ENCODE results near the gene ANKMY2.

DNA sequence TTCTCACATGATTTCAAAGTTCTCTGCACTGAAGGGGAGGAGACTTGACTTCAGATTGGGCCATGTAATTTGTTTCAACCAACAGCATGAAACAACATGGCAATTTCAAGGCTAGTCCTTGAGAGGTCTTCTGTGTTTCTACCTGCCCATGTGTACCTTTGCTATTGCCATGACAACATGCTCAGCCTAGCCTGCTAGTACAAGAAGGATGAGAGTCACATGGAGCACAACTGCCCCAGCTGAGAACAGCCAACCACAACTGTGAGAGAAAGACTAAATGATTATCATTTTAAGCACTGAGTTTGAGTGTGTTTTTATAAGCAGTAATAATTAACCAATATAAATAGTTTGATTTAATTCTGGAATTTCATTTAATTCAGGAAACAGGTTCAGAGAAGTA is 41.9 kb downstream of the ANKMY2 start:
- TF ChIP-seq, protein P1, sequence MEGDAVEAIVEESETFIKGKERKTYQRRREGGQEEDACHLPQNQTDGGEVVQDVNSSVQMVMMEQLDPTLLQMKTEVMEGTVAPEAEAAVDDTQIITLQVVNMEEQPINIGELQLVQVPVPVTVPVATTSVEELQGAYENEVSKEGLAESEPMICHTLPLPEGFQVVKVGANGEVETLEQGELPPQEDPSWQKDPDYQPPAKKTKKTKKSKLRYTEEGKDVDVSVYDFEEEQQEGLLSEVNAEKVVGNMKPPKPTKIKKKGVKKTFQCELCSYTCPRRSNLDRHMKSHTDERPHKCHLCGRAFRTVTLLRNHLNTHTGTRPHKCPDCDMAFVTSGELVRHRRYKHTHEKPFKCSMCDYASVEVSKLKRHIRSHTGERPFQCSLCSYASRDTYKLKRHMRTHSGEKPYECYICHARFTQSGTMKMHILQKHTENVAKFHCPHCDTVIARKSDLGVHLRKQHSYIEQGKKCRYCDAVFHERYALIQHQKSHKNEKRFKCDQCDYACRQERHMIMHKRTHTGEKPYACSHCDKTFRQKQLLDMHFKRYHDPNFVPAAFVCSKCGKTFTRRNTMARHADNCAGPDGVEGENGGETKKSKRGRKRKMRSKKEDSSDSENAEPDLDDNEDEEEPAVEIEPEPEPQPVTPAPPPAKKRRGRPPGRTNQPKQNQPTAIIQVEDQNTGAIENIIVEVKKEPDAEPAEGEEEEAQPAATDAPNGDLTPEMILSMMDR (IDR thresholded peaks at IDR 0.05): no peak
- no peak for TF ChIP-seq POLR2A (IDR thresholded peaks at IDR 0.05)

All from right lobe of liver (tissue), 4 donors.